ENCODE data around the gene ITGA7.

GRCh38 chr12:55696796-55697462 lies 10.8 kb downstream of the ITGA7 start:
- TF ChIP-seq CTCF (IDR thresholded peaks at IDR 0.05) (no peak), POLR2A (IDR thresholded peaks at IDR 0.05) (no peak)
